Liver (tissue), 9 donors: ENCODE measurements around the gene S100A2. TPM values are rescaled to one million over a fixed set of nuclear protein-coding genes. Genes with fewer than 3 reads are reported as not detected.

Experiments used
- DNase-seq: peaks from one replicate; pipeline ENCODE4 v3.0.0-alpha.2; 2017; ENCODE audit warnings: low spot score
- H3K27ac ChIP-seq, 2 donors: one replicate each; pipeline ENCODE4 v1.7.0; 2013; ENCODE audit warnings: inconsistent platforms in 2 of 2, low read length in 2 of 2, control low read depth in 1 of 2, low read depth in 1 of 2, mild to moderate bottlenecking in 1 of 2
- H3K27me3 ChIP-seq, 4 donors: one replicate each; pipeline versions ENCODE4 v1.6.1 to v1.7.0; 2013; ENCODE audit warnings: low read length in 3 of 4, inconsistent platforms in 1 of 4, mild to moderate bottlenecking in 1 of 4, moderate library complexity in 1 of 4; ENCODE audit not compliant: control insufficient read depth in 4 of 4, insufficient read depth in 4 of 4
- H3K36me3 ChIP-seq, 4 donors: one replicate each; pipeline versions ENCODE4 v1.6.1 to v1.7.0; 2013; ENCODE audit warnings: low read length in 3 of 4, mild to moderate bottlenecking in 3 of 4, low read depth in 1 of 4, moderate library complexity in 1 of 4; ENCODE audit not compliant: control insufficient read depth in 4 of 4, insufficient read depth in 3 of 4
- H3K4me1 ChIP-seq, 4 donors: one replicate each; pipeline versions ENCODE4 v1.6.1 to v1.7.0; 2013; ENCODE audit warnings: low read length in 3 of 4, mild to moderate bottlenecking in 3 of 4, moderate library complexity in 1 of 4; ENCODE audit not compliant: control insufficient read depth in 4 of 4, insufficient read depth in 4 of 4
- H3K4me3 ChIP-seq, 3 donors: one replicate each; pipeline versions ENCODE4 v1.6.1 to v1.7.0; 2013; ENCODE audit warnings: low read length in 3 of 3, control low read depth in 1 of 3, low read depth in 1 of 3, mild to moderate bottlenecking in 1 of 3
- H3K9ac ChIP-seq, 2 donors: one replicate each; pipeline ENCODE4 v1.7.0; 2013; ENCODE audit warnings: low read length in 2 of 2, mild to moderate bottlenecking in 2 of 2, moderate library complexity in 2 of 2, control low read depth in 1 of 2, low read depth in 1 of 2
- H3K9me3 ChIP-seq, 4 donors: one replicate each; pipeline versions ENCODE4 v1.6.1 to v1.7.0; 2013; ENCODE audit warnings: low read length in 3 of 4; ENCODE audit not compliant: control insufficient read depth in 4 of 4
- EGR1 ChIP-seq, 2 donors: IDR thresholded peaks; 2 replicates each; pipeline ENCODE4 v1.6.1; 2016 to 2018; ENCODE audit warnings: antibody characterized with exemption in 2 of 2, low read depth in 2 of 2
- FOXA1 ChIP-seq: IDR thresholded peaks from 2 replicates; pipeline ENCODE4 v1.6.1; 2016; ENCODE audit warnings: antibody characterized with exemption
- HNF4A ChIP-seq, 2 donors: conservative IDR thresholded peaks; 2 replicates each; pipeline ENCODE4 v1.6.1; 2016; ENCODE audit warnings: antibody characterized with exemption in 2 of 2, mild to moderate bottlenecking in 2 of 2
- HNF4G ChIP-seq: IDR thresholded peaks from 2 replicates; pipeline ENCODE4 v1.6.1; 2016; ENCODE audit warnings: antibody characterized with exemption
- JUND ChIP-seq, 2 donors: IDR thresholded peaks; 2 replicates each; pipeline ENCODE4 v1.6.1; 2016; ENCODE audit warnings: antibody characterized with exemption in 2 of 2
- NR2F2 ChIP-seq: IDR thresholded peaks from 2 replicates; pipeline ENCODE4 v1.6.1; 2016; ENCODE audit warnings: antibody characterized with exemption
- RAD21 ChIP-seq, 2 donors: IDR thresholded peaks; 2 replicates each; pipeline ENCODE4 v1.6.1; 2016; ENCODE audit warnings: antibody characterized with exemption in 2 of 2, mild to moderate bottlenecking in 2 of 2
- RXRA ChIP-seq, 2 donors: IDR thresholded peaks; 2 replicates each; pipeline ENCODE4 v1.6.1; 2017 to 2018; ENCODE audit warnings: antibody characterized with exemption in 2 of 2, mild to moderate bottlenecking in 1 of 2
- SP1 ChIP-seq: IDR thresholded peaks from 2 replicates; pipeline ENCODE4 v1.6.1; 2018; ENCODE audit warnings: antibody characterized with exemption, mild to moderate bottlenecking
- TAF1 ChIP-seq: conservative IDR thresholded peaks from 2 replicates; pipeline ENCODE4 v1.6.1; 2016; ENCODE audit warnings: antibody characterized with exemption, mild to moderate bottlenecking
- YY1 ChIP-seq: IDR thresholded peaks from 2 replicates; pipeline ENCODE4 v1.6.1; 2016; ENCODE audit warnings: antibody characterized with exemption, mild to moderate bottlenecking
- WGBS: extraction: QIAGEN DNeasy Blood & Tissue Kit; methylation state at CpG from one replicate; pipeline ENCODE4 v1.1.7; 2013; 5-methylcytosine and 5-hydroxymethylcytosine counted together
- polyA plus RNA-seq, 2 donors: library from polyadenylated mRNA; stranded (reverse) in 1 of 2; unstranded in 1 of 2; fragments of 200-250 nt in 1 of 2; fragments of >200 nt in 1 of 2; fragmentation: Nextera tagmentation in 1 of 2; extraction: Ambion mirVana in 1 of 2; gene quantifications; one replicate each; pipeline versions ENCODE4 v1.2.1 to v1.2.3, GENCODE V29; 2013 to 2015
- total RNA-seq, 2 donors: library from RNA; depleted of rRNA; stranded (reverse); fragments of >200 nt; gene quantifications; one replicate each; pipeline ENCODE4 v1.2.3, GENCODE V29; 2014
- TF ChIP-seq, protein P1 (sequence below): IDR thresholded peaks from 2 replicates; pipeline ENCODE4 v1.6.1; 2016; ENCODE audit warnings: antibody characterized with exemption, mild to moderate bottlenecking
- TF ChIP-seq, protein P2 (sequence below): IDR thresholded peaks from 2 replicates; pipeline ENCODE4 v1.6.1; 2016; ENCODE audit warnings: antibody characterized with exemption
- TF ChIP-seq, protein P3 (sequence below): IDR thresholded peaks from 2 replicates; pipeline ENCODE4 v1.6.1; 2016; ENCODE audit warnings: antibody characterized with exemption
- TF ChIP-seq, protein P4 (sequence below): fragments of 150-350 bp; IDR thresholded peaks from 2 replicates; pipeline ENCODE4 v1.5.1; 2017; ENCODE audit warnings: improper control_type of control experiment, low read depth, low read length; ENCODE audit not compliant: missing input control
- donor health status: healthy.
- donor health status: healthy.
- donor health status: healthy.
- donor health status: healthy.
- donor health status: healthy.

S100A2 gene
- total and polyA plus RNA-seq, 4 donors, result 0.22 to 0.67 TPM; not detected in 2

DNA sequence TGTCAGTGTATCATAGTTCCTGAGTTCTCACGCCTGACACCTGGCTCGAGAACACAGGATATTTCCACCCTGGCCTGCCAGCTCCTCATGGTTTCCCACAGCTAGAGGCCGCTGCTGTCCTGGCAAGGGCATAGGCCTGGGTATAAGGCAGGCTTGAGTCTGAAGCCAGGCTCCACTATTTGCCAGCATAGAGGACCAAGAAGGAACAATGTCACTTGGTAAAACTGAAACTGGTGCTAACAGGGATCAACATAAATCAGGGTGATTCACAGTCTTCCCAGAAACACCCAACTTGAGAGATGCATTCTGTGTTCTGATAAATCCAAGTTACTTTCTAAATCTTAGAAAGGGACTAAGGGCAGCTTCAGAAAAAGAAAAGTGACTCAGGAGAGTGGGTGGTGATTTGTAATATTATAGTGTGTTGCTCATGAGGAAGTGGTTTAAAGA is 6.9 kb upstream of the S100A2 start:
- no peaks in the 10 kb centered on the region for H3K9me3 ChIP-seq
- WGBS, result 2% methylated on average over 3 of the region's 3 CpGs
- H3K27ac ChIP-seq, result peak overlapping the region in 1 of 2 donors; percentile 50

DNA sequence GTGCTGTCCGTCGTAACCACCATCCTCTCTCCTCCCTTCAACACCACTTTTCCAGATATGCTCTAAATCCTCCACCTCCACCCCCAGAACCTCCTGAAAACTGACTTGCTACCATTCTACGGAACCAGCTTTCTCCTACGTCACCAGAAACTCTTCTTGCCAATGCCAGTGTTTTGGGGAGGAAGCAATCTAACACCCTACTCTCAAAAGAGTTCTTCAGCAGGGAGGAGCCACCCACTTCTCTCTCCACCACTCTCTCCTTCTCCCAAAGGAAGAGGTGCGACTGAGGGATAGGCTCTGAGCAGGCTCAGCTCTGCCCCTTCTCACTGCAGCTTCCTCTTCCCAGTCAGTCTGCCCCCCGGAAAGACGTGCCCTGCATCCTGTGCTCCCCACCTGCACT is 6.1 kb upstream of the S100A2 start:
- DNase-seq, result no peak
- no peak overlapping the region for H3K27ac ChIP-seq
- H3K27me3 ChIP-seq, result no peaks in the 10 kb centered on the region
- WGBS, result 71% methylated on average over 7 of the region's 7 CpGs
- peaks cover 0 to 10% (median 4%) of the 10 kb centered on the region in 4 donors for H3K4me1 ChIP-seq
- no peaks in the 10 kb centered on the region for H3K9me3 ChIP-seq
- no peak overlapping the region for H3K4me3 ChIP-seq
- H3K36me3 ChIP-seq, result no peaks in the 10 kb centered on the region
- H3K9ac ChIP-seq, result no peak overlapping the region
- TF ChIP-seq RAD21 (IDR thresholded peaks at IDR 0.05) (no peak), RXRA (IDR thresholded peaks at IDR 0.05) (no peak), EGR1 (IDR thresholded peaks at IDR 0.05; ENCODE audit: low read depth in 2 of 2) (no peak), SP1 (no peak), NR2F2 (no peak), FOXA1 (no peak)
- TF ChIP-seq, protein P1, sequence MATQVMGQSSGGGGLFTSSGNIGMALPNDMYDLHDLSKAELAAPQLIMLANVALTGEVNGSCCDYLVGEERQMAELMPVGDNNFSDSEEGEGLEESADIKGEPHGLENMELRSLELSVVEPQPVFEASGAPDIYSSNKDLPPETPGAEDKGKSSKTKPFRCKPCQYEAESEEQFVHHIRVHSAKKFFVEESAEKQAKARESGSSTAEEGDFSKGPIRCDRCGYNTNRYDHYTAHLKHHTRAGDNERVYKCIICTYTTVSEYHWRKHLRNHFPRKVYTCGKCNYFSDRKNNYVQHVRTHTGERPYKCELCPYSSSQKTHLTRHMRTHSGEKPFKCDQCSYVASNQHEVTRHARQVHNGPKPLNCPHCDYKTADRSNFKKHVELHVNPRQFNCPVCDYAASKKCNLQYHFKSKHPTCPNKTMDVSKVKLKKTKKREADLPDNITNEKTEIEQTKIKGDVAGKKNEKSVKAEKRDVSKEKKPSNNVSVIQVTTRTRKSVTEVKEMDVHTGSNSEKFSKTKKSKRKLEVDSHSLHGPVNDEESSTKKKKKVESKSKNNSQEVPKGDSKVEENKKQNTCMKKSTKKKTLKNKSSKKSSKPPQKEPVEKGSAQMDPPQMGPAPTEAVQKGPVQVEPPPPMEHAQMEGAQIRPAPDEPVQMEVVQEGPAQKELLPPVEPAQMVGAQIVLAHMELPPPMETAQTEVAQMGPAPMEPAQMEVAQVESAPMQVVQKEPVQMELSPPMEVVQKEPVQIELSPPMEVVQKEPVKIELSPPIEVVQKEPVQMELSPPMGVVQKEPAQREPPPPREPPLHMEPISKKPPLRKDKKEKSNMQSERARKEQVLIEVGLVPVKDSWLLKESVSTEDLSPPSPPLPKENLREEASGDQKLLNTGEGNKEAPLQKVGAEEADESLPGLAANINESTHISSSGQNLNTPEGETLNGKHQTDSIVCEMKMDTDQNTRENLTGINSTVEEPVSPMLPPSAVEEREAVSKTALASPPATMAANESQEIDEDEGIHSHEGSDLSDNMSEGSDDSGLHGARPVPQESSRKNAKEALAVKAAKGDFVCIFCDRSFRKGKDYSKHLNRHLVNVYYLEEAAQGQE, result no peak
- TF ChIP-seq, protein P2, sequence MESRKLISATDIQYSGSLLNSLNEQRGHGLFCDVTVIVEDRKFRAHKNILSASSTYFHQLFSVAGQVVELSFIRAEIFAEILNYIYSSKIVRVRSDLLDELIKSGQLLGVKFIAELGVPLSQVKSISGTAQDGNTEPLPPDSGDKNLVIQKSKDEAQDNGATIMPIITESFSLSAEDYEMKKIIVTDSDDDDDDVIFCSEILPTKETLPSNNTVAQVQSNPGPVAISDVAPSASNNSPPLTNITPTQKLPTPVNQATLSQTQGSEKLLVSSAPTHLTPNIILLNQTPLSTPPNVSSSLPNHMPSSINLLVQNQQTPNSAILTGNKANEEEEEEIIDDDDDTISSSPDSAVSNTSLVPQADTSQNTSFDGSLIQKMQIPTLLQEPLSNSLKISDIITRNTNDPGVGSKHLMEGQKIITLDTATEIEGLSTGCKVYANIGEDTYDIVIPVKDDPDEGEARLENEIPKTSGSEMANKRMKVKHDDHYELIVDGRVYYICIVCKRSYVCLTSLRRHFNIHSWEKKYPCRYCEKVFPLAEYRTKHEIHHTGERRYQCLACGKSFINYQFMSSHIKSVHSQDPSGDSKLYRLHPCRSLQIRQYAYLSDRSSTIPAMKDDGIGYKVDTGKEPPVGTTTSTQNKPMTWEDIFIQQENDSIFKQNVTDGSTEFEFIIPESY, result no peak

More for the DNA sequence above, 6.9 kb upstream of the S100A2 start:
- H3K4me3 ChIP-seq, result no peak overlapping the region
- TF ChIP-seq, protein P3, sequence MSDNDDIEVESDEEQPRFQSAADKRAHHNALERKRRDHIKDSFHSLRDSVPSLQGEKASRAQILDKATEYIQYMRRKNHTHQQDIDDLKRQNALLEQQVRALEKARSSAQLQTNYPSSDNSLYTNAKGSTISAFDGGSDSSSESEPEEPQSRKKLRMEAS, result no peak
- TF ChIP-seq, protein P2, result no peak
- peak; percentile 98 to 100 for TF ChIP-seq RAD21 (IDR thresholded peaks at IDR 0.05)
- TF ChIP-seq, protein P1, result no peak
- no peak for TF ChIP-seq HNF4G
- TF ChIP-seq RXRA (IDR thresholded peaks at IDR 0.05), result peak in 1 of 2 donors; percentile 25
- TF ChIP-seq TAF1, result no peak
- TF ChIP-seq JUND (IDR thresholded peaks at IDR 0.05), result peak in 1 of 2 donors; percentile 18
- TF ChIP-seq HNF4A (conservative IDR thresholded peaks at IDR 0.05), result peak in 1 of 2 donors; percentile 38
- peak; percentile 19 for TF ChIP-seq YY1
- peak; percentile 20 for TF ChIP-seq SP1
- TF ChIP-seq, protein P4, sequence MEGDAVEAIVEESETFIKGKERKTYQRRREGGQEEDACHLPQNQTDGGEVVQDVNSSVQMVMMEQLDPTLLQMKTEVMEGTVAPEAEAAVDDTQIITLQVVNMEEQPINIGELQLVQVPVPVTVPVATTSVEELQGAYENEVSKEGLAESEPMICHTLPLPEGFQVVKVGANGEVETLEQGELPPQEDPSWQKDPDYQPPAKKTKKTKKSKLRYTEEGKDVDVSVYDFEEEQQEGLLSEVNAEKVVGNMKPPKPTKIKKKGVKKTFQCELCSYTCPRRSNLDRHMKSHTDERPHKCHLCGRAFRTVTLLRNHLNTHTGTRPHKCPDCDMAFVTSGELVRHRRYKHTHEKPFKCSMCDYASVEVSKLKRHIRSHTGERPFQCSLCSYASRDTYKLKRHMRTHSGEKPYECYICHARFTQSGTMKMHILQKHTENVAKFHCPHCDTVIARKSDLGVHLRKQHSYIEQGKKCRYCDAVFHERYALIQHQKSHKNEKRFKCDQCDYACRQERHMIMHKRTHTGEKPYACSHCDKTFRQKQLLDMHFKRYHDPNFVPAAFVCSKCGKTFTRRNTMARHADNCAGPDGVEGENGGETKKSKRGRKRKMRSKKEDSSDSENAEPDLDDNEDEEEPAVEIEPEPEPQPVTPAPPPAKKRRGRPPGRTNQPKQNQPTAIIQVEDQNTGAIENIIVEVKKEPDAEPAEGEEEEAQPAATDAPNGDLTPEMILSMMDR, result peak; percentile 95
- no peaks in the 10 kb centered on the region for H3K36me3 ChIP-seq
- H3K27me3 ChIP-seq, result no peaks in the 10 kb centered on the region
- no peak overlapping the region for H3K9ac ChIP-seq
- peak; percentile 56 for DNase-seq
- H3K4me1 ChIP-seq, result peaks cover 0 to 10% (median 4%) of the 10 kb centered on the region in 4 donors
